Gastroesophageal sphincter (tissue), 4 donors: ENCODE data around the gene ATP6V0C. TPM values are rescaled to one million over a fixed set of nuclear protein-coding genes. Genes with fewer than 3 reads are reported as not detected.

ENCODE experiments used
- ATAC-seq: fragments of 150-250 bp; one replicate; pipeline ENCODE4 v1.9.1; 2016; ENCODE audit warnings: mild to moderate bottlenecking, moderate library complexity
- H3K27ac ChIP-seq, 4 donors: fragments of 200-600 bp; sonication (generic) in 3 of 4; 1 replicate in 3 of 4; 2 replicates in 1 of 4; pipeline ENCODE4 v1.5.1; 2016 to 2019
- H3K27me3 ChIP-seq: fragments of 200-600 bp; sonication (generic); one replicate; pipeline ENCODE4 v1.5.1; 2019
- H3K36me3 ChIP-seq, 2 donors: fragments of 200-600 bp; sonication (generic); one replicate each; pipeline ENCODE4 v1.5.1; 2019; ENCODE audit warnings: control low read depth in 1 of 2
- H3K4me1 ChIP-seq, 3 donors: fragments of 200-600 bp; sonication (generic); 1 replicate in 2 of 3; 2 replicates in 1 of 3; pipeline ENCODE4 v1.5.1; 2016 to 2019; ENCODE audit warnings: control low read depth in 2 of 3
- H3K4me3 ChIP-seq, 2 donors: fragments of 200-600 bp; sonication (generic); one replicate each; pipeline ENCODE4 v1.5.1; 2019; ENCODE audit warnings: mild to moderate bottlenecking in 1 of 2, moderate library complexity in 1 of 2
- H3K9me3 ChIP-seq, 3 donors: fragments of 200-600 bp; sonication (generic); one replicate each; pipeline ENCODE4 v1.5.1; 2017 to 2019; ENCODE audit warnings: control low read depth in 2 of 3
- CTCF ChIP-seq, 4 experiments: fragments of 200-600 bp in 2 of 4; fragments of 450-650 bp in 2 of 4; sonication (generic) in 1 of 4; IDR thresholded peaks; one replicate each; pipeline ENCODE4 v1.5.1; 2017 to 2019; ENCODE audit warnings: antibody characterized with exemption in 4 of 4, mild to moderate bottlenecking in 2 of 4, moderate library complexity in 2 of 4
- EP300 ChIP-seq: sonication (generic); formaldehyde crosslinking; IDR thresholded peaks from one replicate; pipeline ENCODE4 v1.6.1; 2017; ENCODE audit warnings: antibody characterized with exemption, mild to moderate bottlenecking
- POLR2A ChIP-seq, 2 donors: fragments of 450-650 bp; IDR thresholded peaks; one replicate each; pipeline ENCODE4 v1.6.1; 2017; ENCODE audit warnings: antibody characterized with exemption in 2 of 2, mild to moderate bottlenecking in 2 of 2, moderate library complexity in 1 of 2
- POLR2AphosphoS5 ChIP-seq: sonication (generic); formaldehyde crosslinking; IDR thresholded peaks from one replicate; pipeline ENCODE4 v1.6.1; 2017; ENCODE audit warnings: antibody characterized with exemption
- WGBS, 2 donors: methylation state at CpG; one replicate each; pipeline ENCODE4 v1.1.5; 2018; ENCODE audit warnings: low coverage in 1 of 2; 5-methylcytosine and 5-hydroxymethylcytosine counted together
- total RNA-seq, 4 donors: library from RNA; depleted of rRNA; stranded (reverse); fragments of >200 nt; gene quantifications; one replicate each; pipeline ENCODE4 v1.1.0, GENCODE V29; 2016

The ATP6V0C gene
- total RNA-seq, 4 donors from 2014 or later = 37.5 to 62.2 (median 50.9) TPM

GRCh38 chr16:2494616-2495015 is 19.1 kb upstream of the ATP6V0C start:
- Histone ChIP-seq H3K9me3 (no peaks in the 10 kb centered on the region), H3K27ac (no peak overlapping the region), H3K4me1 (peaks cover 0 to 27% (median 15%) of the 10 kb centered on the region in 3 donors), H3K4me3 (no peak overlapping the region), H3K36me3 (peaks cover 0 to 59% of the 10 kb centered on the region in 2 donors), H3K27me3 (no peaks in the 10 kb centered on the region)
- TF ChIP-seq CTCF (IDR thresholded peaks at IDR 0.05) (no peak), POLR2AphosphoS5 (no peak), EP300 (no peak), POLR2A (IDR thresholded peaks at IDR 0.05) (no peak)
- WGBS, 2 donors = 86 to 91% methylated on average over 5 of the region's 5 CpGs
- ATAC-seq = no peak

- 93% methylated on average over 5 of the region's 5 CpGs; no CpG with 5 or more reads in 1 of the 2 donors for WGBS, 2 donors
- Histone ChIP-seq H3K36me3 (peaks cover 0 to 59% of the 10 kb centered on the region in 2 donors), H3K27me3 (no peaks in the 10 kb centered on the region), H3K4me3 (no peak overlapping the region), H3K4me1 (peaks cover 0 to 27% (median 15%) of the 10 kb centered on the region in 3 donors), H3K9me3 (no peaks in the 10 kb centered on the region), H3K27ac (no peak overlapping the region)
- ATAC-seq = no peak
- no peak for TF ChIP-seq POLR2A (IDR thresholded peaks at IDR 0.05)
- TF ChIP-seq EP300 = no peak
- TF ChIP-seq CTCF (IDR thresholded peaks at IDR 0.05) = no peak
- no peak for TF ChIP-seq POLR2AphosphoS5
Observed at GRCh38 chr16:2495041-2495440, 18.7 kb upstream of the ATP6V0C start.

GRCh38 chr16:2496223-2497115 is 17.3 kb upstream of the ATP6V0C start:
- H3K9me3 ChIP-seq = no peaks in the 10 kb centered on the region
- WGBS, 2 donors = 88% methylated on average over 17 of the region's 62 CpGs; no CpG with 5 or more reads in 1 of the 2 donors
- no peak for TF ChIP-seq EP300
- TF ChIP-seq POLR2AphosphoS5 = no peak
- TF ChIP-seq CTCF (IDR thresholded peaks at IDR 0.05) = no peak
- no peak for TF ChIP-seq POLR2A (IDR thresholded peaks at IDR 0.05)

GRCh38 chr16:2497116-2497630 is 16.6 kb upstream of the ATP6V0C start:
- WGBS, 2 donors = 63% methylated on average over 6 of the region's 21 CpGs; no CpG with 5 or more reads in 1 of the 2 donors
- no peaks in the 10 kb centered on the region for H3K27me3 ChIP-seq
- H3K4me3 ChIP-seq = no peak overlapping the region
- ATAC-seq = no peak
- H3K4me1 ChIP-seq = peaks cover 0 to 42% (median 26%) of the 10 kb centered on the region in 3 donors
- TF ChIP-seq POLR2AphosphoS5 (no peak), POLR2A (IDR thresholded peaks at IDR 0.05) (no peak), CTCF (IDR thresholded peaks at IDR 0.05) (no peak), EP300 (no peak)
- peak overlapping the region in 2 of 4 donors; percentile 46 to 49 for H3K27ac ChIP-seq
- H3K36me3 ChIP-seq = peaks cover 0 to 51% of the 10 kb centered on the region in 2 donors
- H3K9me3 ChIP-seq = no peaks in the 10 kb centered on the region

More at GRCh38 chr16:2496223-2497115, 17.3 kb upstream of the ATP6V0C start:
- no peak overlapping the region for H3K4me3 ChIP-seq
- H3K27ac ChIP-seq = peak overlapping the region in 2 of 4 donors; percentile 46 to 49
- no peaks in the 10 kb centered on the region for H3K27me3 ChIP-seq
- H3K4me1 ChIP-seq = peaks cover 0 to 35% (median 20%) of the 10 kb centered on the region in 3 donors
- H3K36me3 ChIP-seq = peaks cover 0 to 53% of the 10 kb centered on the region in 2 donors
- no peak for ATAC-seq
